RWPE1 (cell line): ENCODE data around the gene OVOL2.

ENCODE experiments used
- CTCF ChIA-PET: fragments of 350-600 bp; sonication (Branson Sonifier 250); formaldehyde crosslinking; extraction: SDS; loops from one replicate; lab custom pipeline; 2021; lab: Yijun Ruan, JAX
- POLR2A ChIA-PET: fragments of 400-600 bp; formaldehyde crosslinking; extraction: SDS; loops from one replicate; lab custom pipeline; 2020; ENCODE audit warnings: antibody characterized with exemption; ENCODE audit not compliant: low non-redundant PET; lab: Yijun Ruan, JAX
- DNase-seq: peaks from one replicate; pipeline ENCODE4 v3.0.0; 2012; ENCODE audit warnings: low spot score
- H3K27ac ChIP-seq: fragments of 450-650 bp; 2 replicates; pipeline ENCODE4 v1.5.1; 2017
- TF ChIP-seq, protein P1 (sequence below): fragments of 450-650 bp; conservative IDR thresholded peaks from 2 replicates; pipeline ENCODE4 v1.5.1; 2017; ENCODE audit warnings: low read depth, mild to moderate bottlenecking

OVOL2 gene

DNA sequence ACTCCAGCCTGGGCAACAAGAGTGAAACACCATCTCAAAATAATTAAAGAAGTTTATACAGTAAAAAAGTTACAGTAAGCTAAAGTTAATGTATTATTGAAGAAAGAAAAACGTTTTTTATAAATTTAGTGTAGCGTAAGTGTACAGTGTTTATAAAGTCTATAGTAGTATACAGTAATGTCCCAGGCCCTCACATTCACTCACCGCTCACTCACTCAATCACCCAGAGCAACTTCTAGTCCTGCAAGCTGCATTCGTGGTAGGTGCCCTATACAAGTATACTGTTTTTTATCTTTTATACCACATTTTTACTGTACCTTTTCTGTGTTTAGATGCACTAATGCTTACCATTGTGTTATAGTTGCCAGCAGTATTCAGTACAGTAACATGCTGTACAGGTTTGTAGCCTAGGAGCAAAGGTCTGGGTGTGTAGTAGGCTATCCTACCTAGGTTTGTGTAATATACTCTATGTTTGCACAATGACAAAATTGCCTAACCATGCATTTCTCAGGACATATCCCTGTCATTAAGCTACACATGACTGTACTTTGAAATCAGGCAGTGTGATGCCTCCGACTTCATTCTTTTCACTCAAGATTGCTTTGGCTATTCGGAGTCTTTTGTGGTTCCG lies 72.2 kb downstream of the OVOL2 start:
- ChIA-PET CTCF (interaction anchor here (0.5 to 1.2 kb wide), 3 partner anchors 17 to 1916 kb away, joined by 3 to 5 read pairs (median 3); no protein-coding TSS in a partner anchor), POLR2A (interaction anchor here (0.7 kb wide), 1 partner anchor 154 kb away, joined by 4 read pairs; no protein-coding TSS in a partner anchor)
- TF ChIP-seq, protein P1, sequence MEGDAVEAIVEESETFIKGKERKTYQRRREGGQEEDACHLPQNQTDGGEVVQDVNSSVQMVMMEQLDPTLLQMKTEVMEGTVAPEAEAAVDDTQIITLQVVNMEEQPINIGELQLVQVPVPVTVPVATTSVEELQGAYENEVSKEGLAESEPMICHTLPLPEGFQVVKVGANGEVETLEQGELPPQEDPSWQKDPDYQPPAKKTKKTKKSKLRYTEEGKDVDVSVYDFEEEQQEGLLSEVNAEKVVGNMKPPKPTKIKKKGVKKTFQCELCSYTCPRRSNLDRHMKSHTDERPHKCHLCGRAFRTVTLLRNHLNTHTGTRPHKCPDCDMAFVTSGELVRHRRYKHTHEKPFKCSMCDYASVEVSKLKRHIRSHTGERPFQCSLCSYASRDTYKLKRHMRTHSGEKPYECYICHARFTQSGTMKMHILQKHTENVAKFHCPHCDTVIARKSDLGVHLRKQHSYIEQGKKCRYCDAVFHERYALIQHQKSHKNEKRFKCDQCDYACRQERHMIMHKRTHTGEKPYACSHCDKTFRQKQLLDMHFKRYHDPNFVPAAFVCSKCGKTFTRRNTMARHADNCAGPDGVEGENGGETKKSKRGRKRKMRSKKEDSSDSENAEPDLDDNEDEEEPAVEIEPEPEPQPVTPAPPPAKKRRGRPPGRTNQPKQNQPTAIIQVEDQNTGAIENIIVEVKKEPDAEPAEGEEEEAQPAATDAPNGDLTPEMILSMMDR = no peak
- DNase-seq = no peak
- H3K27ac ChIP-seq = no peak overlapping the region

DNA sequence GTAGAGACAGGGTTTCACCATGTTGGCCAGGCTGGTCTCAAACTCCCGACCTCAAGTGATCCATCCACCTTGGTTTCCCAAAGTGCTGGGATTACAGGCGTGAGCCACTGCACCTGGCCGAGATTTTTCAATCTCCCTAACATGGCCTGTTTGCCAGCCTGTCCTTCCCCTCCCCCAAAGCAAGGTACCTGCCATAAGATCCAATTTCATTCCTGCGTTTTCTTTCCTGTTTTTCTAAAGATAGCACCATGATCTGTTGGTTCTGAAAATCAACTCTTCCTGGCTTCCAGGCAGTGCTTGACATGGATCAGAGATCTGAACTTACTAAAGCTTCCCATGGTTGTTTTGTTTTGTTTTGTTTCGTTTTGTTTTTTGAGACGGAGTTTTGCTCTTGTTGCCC lies 81.4 kb downstream of the OVOL2 start:
- no peak overlapping the region for H3K27ac ChIP-seq
- ChIA-PET POLR2A (no interaction called here), CTCF (interaction anchor here (0.6 kb wide), 1 partner anchor 10 kb away, joined by 3 read pairs; no protein-coding TSS in a partner anchor)
- no peak for DNase-seq
- TF ChIP-seq, protein P1 = no peak
